Adipocyte (in vitro differentiated cells): ENCODE data around the gene XRCC5.

Experiments
- DNase-seq: peaks from one replicate; pipeline ENCODE4 v3.0.0-alpha.2; 2015; ENCODE audit warnings: low read depth
- H3K27me3 ChIP-seq: replicated peaks from 2 replicates; pipeline ENCODE4 v1.7.0; 2013; ENCODE audit warnings: mild to moderate bottlenecking, low read length, moderate library complexity; ENCODE audit not compliant: control insufficient read depth, insufficient read depth
- H3K36me3 ChIP-seq: 2 replicates; pipeline ENCODE4 v1.7.0; 2013; ENCODE audit warnings: low read length, mild to moderate bottlenecking, moderate library complexity; ENCODE audit not compliant: control insufficient read depth, insufficient read depth, severe bottlenecking
- H3K4me1 ChIP-seq: 2 replicates; pipeline ENCODE4 v1.7.0; 2013; ENCODE audit warnings: mild to moderate bottlenecking, low read length, moderate library complexity; ENCODE audit not compliant: control insufficient read depth, insufficient read depth
- H3K4me3 ChIP-seq: 2 replicates; pipeline ENCODE4 v1.7.0; 2013; ENCODE audit warnings: mild to moderate bottlenecking, low read length, moderate library complexity
- H3K9ac ChIP-seq: 2 replicates; pipeline ENCODE4 v1.7.0; 2013; ENCODE audit warnings: mild to moderate bottlenecking, low read length, moderate library complexity
- H3K9me3 ChIP-seq: 2 replicates; pipeline ENCODE4 v1.7.0; 2013; ENCODE audit warnings: mild to moderate bottlenecking, low read length, moderate library complexity; ENCODE audit not compliant: control insufficient read depth

The XRCC5 gene

DNA sequence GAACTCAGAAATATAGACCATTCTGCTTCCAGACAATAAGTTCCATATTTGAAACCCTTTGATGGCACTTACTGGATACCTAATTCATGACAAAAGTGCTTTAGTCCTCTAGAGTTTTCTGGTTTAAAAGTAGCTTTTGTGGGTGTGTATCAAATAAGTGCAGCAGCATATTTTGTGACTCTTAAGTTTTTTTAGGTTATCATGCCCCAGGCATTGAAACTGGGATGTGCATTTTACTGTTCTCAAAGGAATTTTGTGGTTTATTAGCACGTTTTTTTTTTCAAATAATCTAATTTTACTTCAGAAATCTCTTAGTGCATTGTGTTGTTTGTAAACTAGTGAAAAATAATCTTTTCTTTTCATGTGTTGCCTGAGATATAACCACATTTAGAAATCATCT, 1.5 kb downstream of the XRCC5 start:
- Histone ChIP-seq H3K9me3 (no peaks in the 10 kb centered on the region), H3K4me1 (peaks cover 39% of the 10 kb centered on the region), H3K9ac (peak overlapping the region; percentile 99), H3K4me3 (peak overlapping the region; percentile 99), H3K36me3 (peaks cover 40% of the 10 kb centered on the region), H3K27me3 (no peaks in the 10 kb centered on the region)
- peak; percentile 25 for DNase-seq

- H3K4me3 ChIP-seq, result no peak overlapping the region
- DNase-seq, result no peak
These were observed 2.0 kb downstream of the XRCC5 start for GRCh38 chr2:216111122-216111521.

DNA sequence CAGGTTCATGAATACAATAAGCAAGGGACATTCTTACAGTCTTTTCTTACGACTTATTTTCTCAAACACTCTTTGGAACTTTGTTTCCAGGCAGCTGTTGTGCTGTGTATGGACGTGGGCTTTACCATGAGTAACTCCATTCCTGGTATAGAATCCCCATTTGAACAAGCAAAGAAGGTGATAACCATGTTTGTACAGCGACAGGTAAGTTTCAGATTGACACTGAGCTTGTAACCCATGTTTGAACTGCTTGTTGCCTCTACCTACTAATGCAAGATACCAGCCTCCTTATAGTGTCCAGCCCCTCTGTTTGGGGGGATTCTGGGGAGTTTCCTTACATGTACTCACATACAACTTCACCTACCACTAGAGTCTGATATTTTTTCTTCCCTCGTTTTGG, 3.8 kb downstream of the XRCC5 start:
- no peaks in the 10 kb centered on the region for H3K9me3 ChIP-seq
- no peak overlapping the region for H3K4me3 ChIP-seq
- peak overlapping the region; percentile 99 for H3K9ac ChIP-seq
- peaks cover 56% of the 10 kb centered on the region for H3K36me3 ChIP-seq
- DNase-seq, result no peak
- H3K27me3 ChIP-seq, result no peaks in the 10 kb centered on the region
- H3K4me1 ChIP-seq, result peaks cover 50% of the 10 kb centered on the region

More at GRCh38 chr2:216111122-216111521, 2.0 kb downstream of the XRCC5 start:
- peak overlapping the region; percentile 99 for H3K9ac ChIP-seq
- H3K4me1 ChIP-seq, result peaks cover 41% of the 10 kb centered on the region
- no peaks in the 10 kb centered on the region for H3K27me3 ChIP-seq
- peaks cover 40% of the 10 kb centered on the region for H3K36me3 ChIP-seq
- H3K9me3 ChIP-seq, result no peaks in the 10 kb centered on the region

DNA sequence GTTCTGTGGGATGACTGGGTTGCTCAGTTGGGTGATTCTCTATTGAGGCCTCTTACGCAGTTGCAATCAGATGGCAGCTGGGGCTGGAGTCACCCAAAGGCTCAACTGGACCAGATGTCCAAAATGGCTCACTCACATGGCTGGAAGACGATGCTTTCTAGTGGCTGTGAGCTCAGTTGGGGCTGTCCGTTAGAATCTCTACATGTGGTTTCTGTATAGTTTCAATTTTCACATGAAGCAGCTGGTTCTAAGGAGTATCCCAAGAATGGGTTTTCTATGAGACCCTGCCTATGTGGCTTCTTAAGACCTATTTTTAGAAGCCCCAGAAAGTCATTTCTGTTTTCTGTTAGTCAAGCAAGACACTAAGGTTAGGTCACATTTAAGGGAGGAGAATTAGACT, 4.4 kb downstream of the XRCC5 start:
- Histone ChIP-seq H3K36me3 (peaks cover 59% of the 10 kb centered on the region), H3K27me3 (no peaks in the 10 kb centered on the region), H3K4me1 (peaks cover 50% of the 10 kb centered on the region), H3K4me3 (no peak overlapping the region), H3K9ac (peak overlapping the region; percentile 99), H3K9me3 (no peaks in the 10 kb centered on the region)
- DNase-seq, result no peak

DNA sequence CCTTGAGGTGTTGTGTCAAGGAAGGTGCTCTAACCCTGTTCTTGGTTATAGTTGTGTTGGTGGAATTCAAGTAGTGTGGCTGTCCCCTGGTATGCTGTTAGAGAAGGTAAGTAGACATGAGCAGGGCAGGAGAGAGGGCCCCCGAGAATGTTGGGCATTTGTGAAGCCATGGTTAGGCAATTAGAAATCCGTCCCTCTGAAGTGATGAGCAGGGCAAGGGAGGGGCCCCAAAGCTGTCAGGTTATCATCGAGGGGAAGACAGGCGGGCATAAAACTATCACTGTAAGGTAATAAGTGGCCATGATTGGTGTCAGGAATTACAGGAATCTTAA, 5.2 kb downstream of the XRCC5 start:
- no peak for DNase-seq
- no peaks in the 10 kb centered on the region for H3K27me3 ChIP-seq
- H3K9me3 ChIP-seq, result no peaks in the 10 kb centered on the region
- no peak overlapping the region for H3K4me3 ChIP-seq
- H3K9ac ChIP-seq, result peak overlapping the region; percentile 18
- peaks cover 66% of the 10 kb centered on the region for H3K36me3 ChIP-seq
- H3K4me1 ChIP-seq, result peaks cover 57% of the 10 kb centered on the region

DNA sequence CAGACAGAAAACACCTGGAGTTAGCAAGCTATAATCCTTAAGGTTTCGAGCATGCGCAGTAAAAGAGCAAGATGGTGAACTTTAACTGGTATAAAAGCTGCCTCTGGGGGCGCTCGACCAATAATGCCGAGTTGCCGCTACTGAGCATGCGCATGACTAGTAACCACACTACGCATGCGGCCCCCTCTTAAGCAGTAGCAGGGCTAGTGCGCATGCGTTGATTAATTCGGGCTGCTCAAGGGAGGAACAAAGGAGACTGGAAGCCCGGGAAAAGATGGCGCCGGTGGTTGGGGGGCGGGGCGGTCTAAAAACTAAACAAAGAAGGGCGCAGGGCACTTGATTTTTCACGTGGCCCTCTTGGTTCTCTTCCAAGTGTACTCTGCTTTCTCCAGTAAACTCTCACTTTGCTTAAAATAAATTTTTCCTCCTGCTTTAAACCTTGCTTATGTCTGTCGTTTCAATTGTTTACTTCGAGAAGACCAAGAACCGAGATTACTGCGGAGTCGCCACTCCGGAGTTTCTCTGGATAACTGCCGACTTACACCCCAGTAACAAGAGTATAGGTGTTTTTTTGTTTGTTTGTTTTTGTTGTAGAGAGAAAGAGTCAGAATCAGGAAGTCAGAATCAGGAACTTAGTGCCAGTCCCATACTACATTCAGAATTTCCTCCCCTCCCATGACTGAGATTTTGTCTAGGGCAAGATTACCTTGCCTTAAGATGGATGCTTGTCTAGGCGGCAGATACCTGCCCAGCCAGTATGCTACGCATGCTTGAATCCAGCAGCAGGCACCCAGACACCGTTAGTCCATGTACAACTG, 5.8 kb downstream of the XRCC5 start:
- H3K27me3 ChIP-seq, result no peaks in the 10 kb centered on the region
- peak overlapping the region; percentile 89 for H3K9ac ChIP-seq
- H3K4me3 ChIP-seq, result peak overlapping the region; percentile 84
- peaks cover 72% of the 10 kb centered on the region for H3K36me3 ChIP-seq
- H3K9me3 ChIP-seq, result no peaks in the 10 kb centered on the region
- DNase-seq, result peak; percentile 100
- H3K4me1 ChIP-seq, result peaks cover 62% of the 10 kb centered on the region

- H3K9me3 ChIP-seq, result no peaks in the 10 kb centered on the region
- DNase-seq, result peak; percentile 34
- peaks cover 54% of the 10 kb centered on the region for H3K4me1 ChIP-seq
- peaks cover 78% of the 10 kb centered on the region for H3K36me3 ChIP-seq
- H3K27me3 ChIP-seq, result no peaks in the 10 kb centered on the region
- H3K9ac ChIP-seq, result no peak overlapping the region
- H3K4me3 ChIP-seq, result no peak overlapping the region
These were observed 7.3 kb downstream of the XRCC5 start for GRCh38 chr2:216116418-216116817.

DNA sequence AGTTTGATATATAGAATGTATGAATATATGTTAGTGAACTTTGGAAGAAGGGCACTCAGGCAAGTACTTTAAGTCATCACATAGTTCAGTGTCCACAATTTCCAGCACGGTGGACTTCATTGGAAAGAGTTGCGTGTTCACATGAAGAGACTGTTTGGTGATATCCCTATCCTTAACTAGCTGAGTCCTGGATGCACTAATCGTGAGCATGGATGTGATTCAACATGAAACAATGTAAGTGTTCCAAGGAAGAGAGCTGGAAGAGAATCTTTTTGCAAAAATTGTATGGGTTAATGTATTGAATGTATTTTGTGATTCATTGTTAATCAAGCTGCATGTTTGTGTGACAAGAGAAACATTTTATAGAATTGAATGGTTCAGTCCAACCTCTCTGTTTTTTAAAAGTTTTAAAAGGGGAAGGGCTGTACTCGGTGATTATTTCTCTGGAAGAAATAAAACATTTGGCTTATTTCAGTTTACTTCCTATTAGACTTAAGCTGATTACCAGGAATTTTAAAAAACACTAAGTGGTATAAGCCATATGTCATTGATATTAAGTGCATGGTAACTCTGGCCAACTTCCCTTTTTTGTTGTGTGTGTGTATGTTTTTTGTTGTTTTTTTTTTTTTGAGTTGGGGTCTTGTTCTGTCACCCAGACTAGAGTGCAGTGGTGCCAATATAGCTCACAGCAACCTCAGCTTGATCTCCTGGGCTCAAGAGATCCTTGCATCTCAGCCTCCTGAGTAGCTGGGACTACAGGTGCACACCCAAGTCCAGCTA, 8.6 kb downstream of the XRCC5 start:
- Histone ChIP-seq H3K36me3 (peaks cover 78% of the 10 kb centered on the region), H3K9ac (peak overlapping the region; percentile 7), H3K27me3 (no peaks in the 10 kb centered on the region), H3K9me3 (no peaks in the 10 kb centered on the region), H3K4me1 (peaks cover 46% of the 10 kb centered on the region), H3K4me3 (no peak overlapping the region)
- DNase-seq, result no peak

GRCh38 chr2:216118474-216118873, 9.3 kb downstream of the XRCC5 start:
- Histone ChIP-seq H3K9ac (peak overlapping the region; percentile 37), H3K4me1 (peaks cover 46% of the 10 kb centered on the region), H3K27me3 (no peaks in the 10 kb centered on the region), H3K9me3 (no peaks in the 10 kb centered on the region), H3K36me3 (peaks cover 78% of the 10 kb centered on the region), H3K4me3 (peak overlapping the region; percentile 11)
- DNase-seq, result peak; percentile 49

- Histone ChIP-seq H3K4me3 (no peak overlapping the region), H3K9ac (peak overlapping the region; percentile 37), H3K9me3 (no peaks in the 10 kb centered on the region), H3K36me3 (peaks cover 78% of the 10 kb centered on the region), H3K27me3 (no peaks in the 10 kb centered on the region), H3K4me1 (peaks cover 44% of the 10 kb centered on the region)
- no peak for DNase-seq
These were observed 10.0 kb downstream of the XRCC5 start for GRCh38 chr2:216119146-216119545.

- peak overlapping the region; percentile 37 for H3K9ac ChIP-seq
- no peak overlapping the region for H3K4me3 ChIP-seq
- H3K27me3 ChIP-seq, result no peaks in the 10 kb centered on the region
- H3K4me1 ChIP-seq, result peaks cover 40% of the 10 kb centered on the region
- no peak for DNase-seq
- peaks cover 83% of the 10 kb centered on the region for H3K36me3 ChIP-seq
- no peaks in the 10 kb centered on the region for H3K9me3 ChIP-seq
These were observed 10.8 kb downstream of the XRCC5 start for GRCh38 chr2:216119986-216120385.
